Body of pancreas (tissue), 4 donors: Measurements from ENCODE around the gene BTBD9. TPM values are rescaled to one million over a fixed set of nuclear protein-coding genes. Genes with fewer than 3 reads are reported as not detected.

Experiments used
- ATAC-seq: fragments of 150-250 bp; one replicate; pipeline ENCODE4 v1.9.1; 2016
- DNase-seq, 4 donors: peaks; one replicate each; pipeline ENCODE4 v3.0.0-alpha.2; 2019
- H3K27ac ChIP-seq, 4 donors: fragments of 200-600 bp; sonication (generic); 1 replicate in 3 of 4; 2 replicates in 1 of 4; pipeline versions ENCODE4 v1.5.1 to v1.6.1; 2016 to 2019; ENCODE audit warnings: mild to moderate bottlenecking in 1 of 4, mixed read lengths in 1 of 4, moderate library complexity in 1 of 4
- H3K27me3 ChIP-seq, 2 donors: fragments of 200-600 bp; sonication (generic); one replicate each; pipeline ENCODE4 v1.6.0; 2016; ENCODE audit warnings: mild to moderate bottlenecking in 1 of 2
- H3K36me3 ChIP-seq, 2 donors: fragments of 200-600 bp; sonication (generic); replicated peaks in 1 of 2; 2 replicates each; pipeline ENCODE4 v1.5.1; 2016; ENCODE audit warnings: low read depth in 2 of 2; ENCODE audit not compliant: insufficient read depth in 1 of 2
- H3K4me1 ChIP-seq: fragments of 200-600 bp; sonication (generic); one replicate; pipeline ENCODE4 v1.6.0; 2016
- H3K4me3 ChIP-seq, 2 donors: fragments of 200-600 bp; sonication (generic); 1 replicate in 1 of 2; 2 replicates in 1 of 2; pipeline ENCODE4 v1.5.1; 2016 to 2019
- H3K9me3 ChIP-seq, 3 donors: fragments of 200-600 bp; sonication (generic); 1 replicate in 2 of 3; 2 replicates in 1 of 3; pipeline ENCODE4 v1.5.1; 2016
- CTCF ChIP-seq, 7 experiments: fragments of 450-650 bp in 4 of 7; fragments of 200-600 bp in 3 of 7; sonication (generic) in 3 of 7; IDR thresholded peaks; one replicate each; pipeline ENCODE4 v1.5.1; 2016 to 2019; ENCODE audit warnings: antibody characterized with exemption in 7 of 7
- POLR2A ChIP-seq, 3 donors: fragments of 450-650 bp; IDR thresholded peaks; one replicate each; pipeline ENCODE4 v1.6.1; 2016; ENCODE audit warnings: antibody characterized with exemption in 3 of 3, mild to moderate bottlenecking in 2 of 3
- WGBS, 2 donors: methylation state at CpG; one replicate each; pipeline ENCODE4 v1.1.5; 2017; 5-methylcytosine and 5-hydroxymethylcytosine counted together
- intact Hi-C: fragments of 100-400 bp; cut with DNase I; formaldehyde crosslinking; loops from one replicate; pipeline ENCODE4 v1.15.1; 2023
- total RNA-seq, 2 donors: library from RNA; depleted of rRNA; stranded (reverse); fragments of >200 nt; gene quantifications; one replicate each; pipeline ENCODE4 v1.1.0, GENCODE V29; 2016

Gene BTBD9
- total RNA-seq, 2 donors from 2014 or later = 11.9 to 29.3 TPM

DNA sequence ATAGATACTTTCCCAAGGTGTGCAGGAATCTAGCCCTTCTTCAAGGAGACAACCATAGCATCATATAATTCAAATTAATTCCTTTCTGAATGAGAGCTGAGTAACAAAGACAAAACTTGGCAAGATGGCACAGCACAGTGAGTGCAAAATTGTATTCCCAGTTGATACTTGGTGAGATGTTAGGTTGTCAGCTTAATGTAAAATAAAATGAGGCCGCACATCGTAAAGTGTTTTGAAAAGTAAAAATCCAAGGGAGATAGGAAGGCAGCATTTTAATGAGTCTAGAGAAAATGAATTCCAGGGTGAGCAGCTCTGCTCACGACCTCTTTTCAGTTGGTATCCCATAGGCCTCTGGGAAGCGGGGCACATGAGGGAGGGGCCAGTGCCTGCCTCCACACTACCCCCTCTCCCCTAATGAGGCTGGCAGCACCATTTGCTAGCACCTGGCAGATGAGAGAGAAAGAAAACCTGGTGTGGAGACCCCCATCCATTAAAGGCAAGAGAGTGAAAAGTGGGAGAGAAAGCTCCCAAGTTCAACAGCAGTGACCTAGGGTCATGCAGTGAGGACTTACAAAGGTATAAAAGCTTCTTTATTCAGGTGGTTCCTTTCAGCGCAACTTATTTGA is 158.4 kb downstream of the BTBD9 start:
- 93 to 95% methylated on average over 5 of the region's 5 CpGs for WGBS, 2 donors
- DNase-seq (no peak), ATAC-seq (no peak)
- TF ChIP-seq POLR2A (IDR thresholded peaks at IDR 0.05) (no peak), CTCF (IDR thresholded peaks at IDR 0.05) (no peak)
- H3K27ac ChIP-seq = no peak overlapping the region
- H3K4me3 ChIP-seq = no peak overlapping the region
- no peaks in the 10 kb centered on the region for H3K36me3 ChIP-seq
- H3K27me3 ChIP-seq = no peaks in the 10 kb centered on the region
- intact Hi-C loops = loop anchor here (10.0 kb wide), 1 partner anchor 697 kb away; no protein-coding TSS in a partner anchor
- no peaks in the 10 kb centered on the region for H3K9me3 ChIP-seq
- H3K4me1 ChIP-seq = no peaks in the 10 kb centered on the region

DNA sequence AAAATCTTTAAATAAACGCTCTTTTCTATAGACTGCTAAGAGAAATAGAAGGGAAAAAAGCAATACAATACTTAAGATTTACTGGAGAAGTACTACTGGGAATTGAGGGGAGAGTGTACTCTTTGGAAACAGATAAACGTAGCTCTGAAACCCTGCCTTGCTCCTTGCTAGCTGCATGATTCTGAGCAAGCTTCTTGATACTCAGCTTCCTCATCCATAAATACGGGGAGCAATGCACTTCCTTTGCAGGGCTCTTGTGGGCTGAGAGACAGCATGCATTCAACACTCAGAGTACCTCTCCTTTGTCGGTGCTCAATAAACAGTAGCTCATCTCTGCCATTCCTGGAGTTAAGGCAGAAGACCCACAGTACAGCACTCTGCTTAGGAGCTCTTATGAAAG is 159.7 kb downstream of the BTBD9 start:
- H3K4me1 ChIP-seq = no peaks in the 10 kb centered on the region
- no peak overlapping the region for H3K27ac ChIP-seq
- intact Hi-C loops = loop anchor here (10.0 kb wide), 1 partner anchor 695 kb away; no protein-coding TSS in a partner anchor
- no peak for TF ChIP-seq POLR2A (IDR thresholded peaks at IDR 0.05)
- no peak for TF ChIP-seq CTCF (IDR thresholded peaks at IDR 0.05)
- WGBS, 2 donors = 85 to 94% methylated on average over 4 of the region's 4 CpGs
- DNase-seq = no peak
- H3K36me3 ChIP-seq = no peaks in the 10 kb centered on the region
- H3K4me3 ChIP-seq = no peak overlapping the region
- ATAC-seq = no peak
- H3K27me3 ChIP-seq = no peaks in the 10 kb centered on the region
- no peaks in the 10 kb centered on the region for H3K9me3 ChIP-seq

GRCh38 chr6:38479331-38479730 is 160.4 kb downstream of the BTBD9 start:
- TF ChIP-seq POLR2A (IDR thresholded peaks at IDR 0.05) = no peak
- no peak for TF ChIP-seq CTCF (IDR thresholded peaks at IDR 0.05)
- H3K9me3 ChIP-seq = no peaks in the 10 kb centered on the region
- intact Hi-C loops = no loop called here
- ATAC-seq = no peak
- no peak for DNase-seq
- no peaks in the 10 kb centered on the region for H3K27me3 ChIP-seq
- no peaks in the 10 kb centered on the region for H3K4me1 ChIP-seq
- 91 to 93% methylated on average over 1 of the region's 1 CpG for WGBS, 2 donors
- no peaks in the 10 kb centered on the region for H3K36me3 ChIP-seq
- no peak overlapping the region for H3K4me3 ChIP-seq
- no peak overlapping the region for H3K27ac ChIP-seq

GRCh38 chr6:38477680-38478260 is 162.0 kb downstream of the BTBD9 start:
- Histone ChIP-seq H3K4me1 (no peaks in the 10 kb centered on the region), H3K36me3 (no peaks in the 10 kb centered on the region), H3K9me3 (no peaks in the 10 kb centered on the region), H3K27ac (no peak overlapping the region), H3K4me3 (no peak overlapping the region), H3K27me3 (no peaks in the 10 kb centered on the region)
- 50 to 64% methylated on average over 9 of the region's 9 CpGs for WGBS, 2 donors
- ATAC-seq (no peak), DNase-seq (no peak)
- TF ChIP-seq POLR2A (IDR thresholded peaks at IDR 0.05) (no peak), CTCF (IDR thresholded peaks at IDR 0.05) (no peak)
- intact Hi-C loops = no loop called here

GRCh38 chr6:38476888-38477287 is 162.8 kb downstream of the BTBD9 start:
- TF ChIP-seq POLR2A (IDR thresholded peaks at IDR 0.05) (no peak), CTCF (IDR thresholded peaks at IDR 0.05) (no peak)
- Histone ChIP-seq H3K27ac (no peak overlapping the region), H3K27me3 (no peaks in the 10 kb centered on the region), H3K9me3 (no peaks in the 10 kb centered on the region), H3K4me3 (no peak overlapping the region), H3K4me1 (no peaks in the 10 kb centered on the region), H3K36me3 (no peaks in the 10 kb centered on the region)
- no peak for DNase-seq
- no peak for ATAC-seq
- intact Hi-C loops = no loop called here
- WGBS, 2 donors = 100% methylated on average over 1 of the region's 1 CpG
